K562 (cell line): ENCODE results near the gene GRIN1. TPM values are rescaled to one million over a fixed set of nuclear protein-coding genes. Genes with fewer than 3 reads are reported as not detected.

Source experiments
- ATF1 ChIP-seq, 2 experiments: fragments of 450-650 bp in 1 of 2; IDR thresholded peaks; 2 replicates each; pipeline ENCODE4 v1.6.1; 2016; ENCODE audit warnings: missing compliant biosample characterization in 1 of 2, missing genetic modification characterization in 1 of 2
- CAMTA2 ChIP-seq: fragments of 250-450 bp; sonication (Bioruptor Pico); conservative IDR thresholded peaks from 2 replicates; pipeline ENCODE4 v1.5.1; 2022
- CBX5 ChIP-seq: IDR thresholded peaks from 2 replicates; pipeline ENCODE4 v1.6.1; 2014; ENCODE audit warnings: low read depth, borderline replicate concordance
- CTCF ChIP-seq, 3 experiments: IDR thresholded peaks in 2 of 3; conservative IDR thresholded peaks in 1 of 3; 2 replicates each; pipeline ENCODE4 v1.5.1; 2011 to 2012; ENCODE audit warnings: low read length in 3 of 3, mild to moderate bottlenecking in 3 of 3, control low read depth in 2 of 3, improper control_type of control experiment in 1 of 3, inconsistent platforms in 1 of 3, low read depth in 1 of 3, mixed read lengths in 1 of 3, moderate library complexity in 1 of 3; ENCODE audit not compliant: insufficient read depth in 2 of 3
- KDM5B ChIP-seq: fragments of 200-600 bp; sonication (generic); IDR thresholded peaks from 2 replicates; pipeline ENCODE4 v1.6.1; 2012; ENCODE audit warnings: low read depth, mild to moderate bottlenecking, moderate library complexity, low read length, control low read depth, inconsistent platforms; ENCODE audit not compliant: insufficient replicate concordance
- MIER1 ChIP-seq: fragments of 450-650 bp; IDR thresholded peaks from 2 replicates; pipeline ENCODE4 v1.6.1; 2016; ENCODE audit warnings: antibody characterized with exemption, mild to moderate bottlenecking, low read depth
- PCBP2 ChIP-seq: fragments of 200-400 bp; formaldehyde crosslinking; IDR thresholded peaks from 2 replicates; pipeline ENCODE4 v1.6.1; 2018; ENCODE audit warnings: low read length, low read depth, mild to moderate bottlenecking, moderate library complexity; ENCODE audit not compliant: poor library complexity, severe bottlenecking
- PML ChIP-seq: IDR thresholded peaks from 2 replicates; pipeline ENCODE4 v1.6.1; 2012; ENCODE audit warnings: low read length, inconsistent platforms
- RBM17 ChIP-seq: fragments of 200-400 bp; formaldehyde crosslinking; IDR thresholded peaks from 2 replicates; pipeline ENCODE4 v1.6.1; 2017; ENCODE audit warnings: low read depth, mild to moderate bottlenecking, low read length, borderline replicate concordance
- SMARCB1 ChIP-seq: IDR thresholded peaks from 2 replicates; pipeline ENCODE4 v1.6.1; 2011; ENCODE audit warnings: improper control_type of control experiment, low read depth; ENCODE audit not compliant: insufficient read length
- STAG1 ChIP-seq: sonication (generic); formaldehyde crosslinking; IDR thresholded peaks from 2 replicates; pipeline ENCODE4 v1.5.0; 2020; ENCODE audit warnings: missing genetic modification reagents, borderline replicate concordance
- TRIM28 ChIP-seq: fragments of 450-650 bp; IDR thresholded peaks from 2 replicates; pipeline ENCODE4 v1.6.1; 2017
- ZNF133 ChIP-seq: fragments of 250-450 bp; sonication (Bioruptor Pico); IDR thresholded peaks from 2 replicates; pipeline ENCODE4 v1.4.0; 2020; ENCODE audit warnings: mild to moderate bottlenecking
- ZNF79 ChIP-seq: fragments of 250-450 bp; sonication (Bioruptor Pico); IDR thresholded peaks from 2 replicates; pipeline ENCODE4 v1.4.0; 2020; ENCODE audit warnings: low read depth, mild to moderate bottlenecking, moderate library complexity
- polyA plus RNA-seq, 8 experiments: library from polyadenylated mRNA; depleted of rRNA in 4 of 8; stranded (reverse) in 5 of 8; unstranded in 3 of 8; fragments of >200 nt; fragmentation: Nextera tagmentation in 2 of 8; fragmentation: Illumina TruSeq in 1 of 8; extraction: Ambion mirVana in 2 of 8; extraction: Trizol in 1 of 8; gene quantifications; 2 replicates each; pipeline versions ENCODE4 v1.2.1 to v1.2.3, GENCODE V29; 2011 to 2014; ENCODE audit warnings: inconsistent platforms in 1 of 8, missing spikeins in 1 of 8
- total RNA-seq, 7 experiments: library from RNA; depleted of rRNA in 6 of 7; stranded (reverse); fragments of >200 nt in 6 of 7; fragmentation: Illumina TruSeq in 2 of 7; extraction: Trizol in 2 of 7; gene quantifications; 2 replicates each; pipeline versions ENCODE4 v1.2.1 to v1.2.3, GENCODE V29; 2011 to 2021; ENCODE audit warnings: low replicate concordance in 1 of 7
- TF ChIP-seq, protein P1 (sequence below), 2 experiments: fragments of 450-650 bp in 1 of 2; sonication (generic) in 1 of 2; formaldehyde crosslinking in 1 of 2; IDR thresholded peaks; 2 replicates each; pipeline versions ENCODE4 v1.7.1 to v1.9.0; 2016 to 2022; ENCODE audit warnings: inconsistent platforms in 1 of 2, mild to moderate bottlenecking in 1 of 2, missing genetic modification reagents in 1 of 2

The GRIN1 gene
- total and polyA plus RNA-seq, 9 of the 15 experiments (the other 6 are each of a cell fraction or from before 2014, with no cell fraction given) = 0.03 to 0.35 (median 0.16) TPM; not detected in 6

- TF ChIP-seq, protein P1, sequence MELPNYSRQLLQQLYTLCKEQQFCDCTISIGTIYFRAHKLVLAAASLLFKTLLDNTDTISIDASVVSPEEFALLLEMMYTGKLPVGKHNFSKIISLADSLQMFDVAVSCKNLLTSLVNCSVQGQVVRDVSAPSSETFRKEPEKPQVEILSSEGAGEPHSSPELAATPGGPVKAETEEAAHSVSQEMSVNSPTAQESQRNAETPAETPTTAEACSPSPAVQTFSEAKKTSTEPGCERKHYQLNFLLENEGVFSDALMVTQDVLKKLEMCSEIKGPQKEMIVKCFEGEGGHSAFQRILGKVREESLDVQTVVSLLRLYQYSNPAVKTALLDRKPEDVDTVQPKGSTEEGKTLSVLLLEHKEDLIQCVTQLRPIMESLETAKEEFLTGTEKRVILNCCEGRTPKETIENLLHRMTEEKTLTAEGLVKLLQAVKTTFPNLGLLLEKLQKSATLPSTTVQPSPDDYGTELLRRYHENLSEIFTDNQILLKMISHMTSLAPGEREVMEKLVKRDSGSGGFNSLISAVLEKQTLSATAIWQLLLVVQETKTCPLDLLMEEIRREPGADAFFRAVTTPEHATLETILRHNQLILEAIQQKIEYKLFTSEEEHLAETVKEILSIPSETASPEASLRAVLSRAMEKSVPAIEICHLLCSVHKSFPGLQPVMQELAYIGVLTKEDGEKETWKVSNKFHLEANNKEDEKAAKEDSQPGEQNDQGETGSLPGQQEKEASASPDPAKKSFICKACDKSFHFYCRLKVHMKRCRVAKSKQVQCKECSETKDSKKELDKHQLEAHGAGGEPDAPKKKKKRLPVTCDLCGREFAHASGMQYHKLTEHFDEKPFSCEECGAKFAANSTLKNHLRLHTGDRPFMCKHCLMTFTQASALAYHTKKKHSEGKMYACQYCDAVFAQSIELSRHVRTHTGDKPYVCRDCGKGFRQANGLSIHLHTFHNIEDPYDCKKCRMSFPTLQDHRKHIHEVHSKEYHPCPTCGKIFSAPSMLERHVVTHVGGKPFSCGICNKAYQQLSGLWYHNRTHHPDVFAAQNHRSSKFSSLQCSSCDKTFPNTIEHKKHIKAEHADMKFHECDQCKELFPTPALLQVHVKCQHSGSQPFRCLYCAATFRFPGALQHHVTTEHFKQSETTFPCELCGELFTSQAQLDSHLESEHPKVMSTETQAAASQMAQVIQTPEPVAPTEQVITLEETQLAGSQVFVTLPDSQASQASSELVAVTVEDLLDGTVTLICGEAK (IDR thresholded peaks at IDR 0.05) = peak; percentile 84
- TF ChIP-seq, protein P1 (CRISPR knock-in tag; IDR thresholded peaks at IDR 0.05) = no peak
- no peak for TF ChIP-seq STAG1 (CRISPR knock-in tag)
- no peak for TF ChIP-seq CBX5
- TF ChIP-seq CTCF (IDR thresholded peaks at IDR 0.05 in 2 of 3, conservative IDR thresholded peaks at IDR 0.05 in 1 of 3; ENCODE audit: insufficient read depth in 2 of 3, low read depth in 1 of 3, low read length in 3 of 3) = peak in 1 of 3 experiments; percentile 27; a peak in 2 of 6 replicates
- TF ChIP-seq PCBP2 = no peak
- TF ChIP-seq TRIM28 = 0 out of 2 replicates have a peak, but pooled peaks have one; percentile 16
- TF ChIP-seq ZNF79 (CRISPR knock-in tag) = no peak
- no peak for TF ChIP-seq ATF1 (CRISPR knock-in tag; IDR thresholded peaks at IDR 0.05)
- TF ChIP-seq ATF1 (tag; IDR thresholded peaks at IDR 0.05) = no peak
- TF ChIP-seq PML = no peak
- no peak for TF ChIP-seq ZNF133 (CRISPR knock-in tag)
- TF ChIP-seq SMARCB1 = no peak
- peak; percentile 56 for TF ChIP-seq KDM5B
- TF ChIP-seq RBM17 = no peak
- no peak for TF ChIP-seq MIER1
- TF ChIP-seq CAMTA2 (CRISPR knock-in tag) = no peak
Measured at GRCh38 chr9:137217276-137218211, 78.6 kb downstream of the GRIN1 start (continued).
